ENCODE data around the gene SORCS1.
A peak's percentile ranks its signal among the peaks of the same experiment; 100 is the strongest.

SORCS1 gene

DNA sequence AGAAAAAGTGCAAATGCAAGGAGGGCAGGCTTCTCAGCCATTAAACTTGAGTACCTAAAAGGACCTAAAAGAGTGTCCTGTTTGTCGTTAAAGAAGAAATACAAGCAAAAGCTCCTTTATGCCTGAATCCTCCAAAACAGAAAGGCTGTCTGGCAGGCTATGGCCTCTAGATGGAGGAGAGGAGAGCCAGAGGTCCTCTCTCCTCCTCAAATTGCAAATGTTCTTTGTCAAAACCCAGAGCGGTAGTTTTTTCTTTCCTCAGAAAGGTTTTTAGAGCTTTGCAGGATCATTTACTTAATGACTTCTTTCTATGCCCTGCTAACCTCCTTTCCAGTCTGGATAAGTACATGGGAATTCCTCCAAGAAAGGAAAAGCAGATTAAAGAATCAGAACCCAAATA lies 1.9 kb upstream of the SORCS1 start:
- TF ChIP-seq, protein P1, sequence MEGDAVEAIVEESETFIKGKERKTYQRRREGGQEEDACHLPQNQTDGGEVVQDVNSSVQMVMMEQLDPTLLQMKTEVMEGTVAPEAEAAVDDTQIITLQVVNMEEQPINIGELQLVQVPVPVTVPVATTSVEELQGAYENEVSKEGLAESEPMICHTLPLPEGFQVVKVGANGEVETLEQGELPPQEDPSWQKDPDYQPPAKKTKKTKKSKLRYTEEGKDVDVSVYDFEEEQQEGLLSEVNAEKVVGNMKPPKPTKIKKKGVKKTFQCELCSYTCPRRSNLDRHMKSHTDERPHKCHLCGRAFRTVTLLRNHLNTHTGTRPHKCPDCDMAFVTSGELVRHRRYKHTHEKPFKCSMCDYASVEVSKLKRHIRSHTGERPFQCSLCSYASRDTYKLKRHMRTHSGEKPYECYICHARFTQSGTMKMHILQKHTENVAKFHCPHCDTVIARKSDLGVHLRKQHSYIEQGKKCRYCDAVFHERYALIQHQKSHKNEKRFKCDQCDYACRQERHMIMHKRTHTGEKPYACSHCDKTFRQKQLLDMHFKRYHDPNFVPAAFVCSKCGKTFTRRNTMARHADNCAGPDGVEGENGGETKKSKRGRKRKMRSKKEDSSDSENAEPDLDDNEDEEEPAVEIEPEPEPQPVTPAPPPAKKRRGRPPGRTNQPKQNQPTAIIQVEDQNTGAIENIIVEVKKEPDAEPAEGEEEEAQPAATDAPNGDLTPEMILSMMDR (IDR thresholded peaks at IDR 0.05; ENCODE audit: insufficient read depth, low read depth, low read length, missing control alignments) = no peak
- DNase-seq (ENCODE audit: low read depth) = no peak
- no peak overlapping the region for H3K4me3 ChIP-seq (ENCODE audit: low read depth, low read length)

DNA sequence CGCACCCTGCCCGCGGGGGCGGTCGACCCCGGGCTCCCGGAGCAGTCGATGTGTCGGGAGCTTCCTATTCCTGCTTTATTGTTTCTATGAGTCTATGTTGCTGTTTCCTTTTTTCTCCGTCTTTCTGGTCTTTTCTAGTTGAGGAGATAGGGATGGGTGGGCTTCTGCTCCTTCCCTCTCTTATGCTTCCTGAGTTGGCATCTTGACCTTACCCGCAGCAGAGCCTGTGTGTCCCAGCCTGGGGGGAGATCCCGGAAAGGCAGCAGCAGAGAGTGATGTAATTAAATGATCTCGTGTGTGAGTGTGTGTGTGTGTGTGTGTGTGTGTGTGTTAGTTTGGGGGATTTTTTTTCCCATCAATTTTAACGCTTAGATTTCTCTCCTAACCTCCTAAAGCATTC lies 486 bp upstream of the SORCS1 start:
- TF ChIP-seq, protein P1 (IDR thresholded peaks at IDR 0.05; ENCODE audit: insufficient read depth, low read depth, low read length, missing control alignments) = no peak
- H3K4me3 ChIP-seq (ENCODE audit: low read depth, low read length) = no peak overlapping the region
- no peak for DNase-seq (ENCODE audit: low read depth)

DNA sequence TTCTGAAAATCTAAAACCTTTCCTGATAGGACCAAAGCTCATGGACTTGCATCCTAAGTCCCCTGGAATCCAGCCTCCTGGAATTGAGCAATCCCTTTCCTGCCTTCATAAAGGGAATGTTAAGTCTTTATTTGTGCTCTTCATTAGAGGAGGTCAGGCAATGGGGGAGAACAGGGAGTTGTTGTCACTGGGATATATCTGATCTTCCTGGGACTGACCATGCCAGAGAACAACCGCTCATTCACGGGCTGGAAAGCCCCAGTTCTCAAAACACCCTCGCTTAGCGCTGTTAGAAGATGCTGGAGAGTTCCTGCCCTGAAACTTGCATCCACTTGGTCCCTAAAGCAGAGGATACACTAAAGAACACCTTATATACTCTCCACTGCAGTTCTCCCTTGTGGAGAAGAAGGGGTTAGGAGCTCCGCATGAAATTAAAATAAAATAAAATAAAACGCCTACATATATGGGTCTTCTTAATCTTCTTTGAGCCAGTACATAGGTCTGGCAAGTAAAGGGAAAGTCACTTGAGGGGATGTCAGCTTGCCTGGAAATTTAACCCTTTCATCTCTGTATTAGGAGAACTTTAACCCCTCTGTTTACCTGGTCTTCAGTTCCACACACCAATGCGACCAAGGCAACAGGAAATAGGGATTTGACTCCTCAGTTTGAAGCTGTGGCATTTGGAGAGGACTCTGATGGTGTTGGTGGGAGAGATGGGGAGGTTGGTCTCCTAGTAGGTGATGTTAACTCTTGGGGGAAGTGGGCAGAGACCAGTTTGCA lies 1.2 kb downstream of the SORCS1 start:
- DNase-seq (ENCODE audit: low read depth) = no peak
- no peak overlapping the region for H3K4me3 ChIP-seq (ENCODE audit: low read depth, low read length)
- TF ChIP-seq, protein P1 (IDR thresholded peaks at IDR 0.05; ENCODE audit: insufficient read depth, low read depth, low read length, missing control alignments) = no peak

DNA sequence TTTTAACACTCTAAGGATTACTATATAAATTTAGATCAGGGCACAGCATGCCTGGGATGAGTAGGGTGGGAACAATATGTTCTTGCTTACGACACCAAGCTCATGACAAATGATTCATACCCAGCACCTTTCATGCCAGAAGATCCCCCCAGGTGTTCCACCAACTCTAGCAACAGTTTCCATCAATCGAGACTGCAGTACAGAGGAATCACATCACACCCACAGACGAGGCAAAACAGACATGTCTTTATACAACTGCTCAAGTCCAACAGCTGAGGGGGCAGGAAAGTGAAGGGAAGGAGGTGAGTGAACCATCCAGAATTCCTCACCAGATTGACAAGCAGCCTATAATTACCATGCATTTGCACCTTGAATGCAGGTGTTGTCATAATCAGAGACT lies 3.6 kb downstream of the SORCS1 start:
- no peak overlapping the region for H3K4me3 ChIP-seq (ENCODE audit: low read depth, low read length)
- no peak for DNase-seq (ENCODE audit: low read depth)
- TF ChIP-seq, protein P1 (IDR thresholded peaks at IDR 0.05; ENCODE audit: insufficient read depth, low read depth, low read length, missing control alignments) = no peak

DNA sequence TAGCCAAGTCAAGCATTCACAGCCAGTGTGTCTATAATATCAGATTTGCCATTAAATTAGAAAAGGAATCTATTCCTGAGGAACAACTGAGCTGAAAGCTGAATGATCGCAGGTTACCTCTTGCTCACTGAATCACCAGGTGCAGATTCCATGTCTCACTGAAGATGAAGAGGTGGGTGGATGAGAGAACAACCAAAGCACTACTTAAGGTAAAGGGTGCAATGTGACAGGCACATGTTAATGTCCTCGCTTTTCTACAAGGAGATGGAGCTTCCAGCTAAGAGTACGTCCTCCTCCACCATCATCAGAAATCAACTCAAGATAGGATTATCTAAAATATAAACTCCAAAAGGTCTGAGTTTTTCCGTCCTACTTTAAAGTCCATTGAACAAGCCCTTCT lies 4.6 kb downstream of the SORCS1 start:
- TF ChIP-seq, protein P1 (IDR thresholded peaks at IDR 0.05; ENCODE audit: insufficient read depth, low read depth, low read length, missing control alignments) = no peak
- DNase-seq (ENCODE audit: low read depth) = no peak
- H3K4me3 ChIP-seq (ENCODE audit: low read depth, low read length) = no peak overlapping the region

DNA sequence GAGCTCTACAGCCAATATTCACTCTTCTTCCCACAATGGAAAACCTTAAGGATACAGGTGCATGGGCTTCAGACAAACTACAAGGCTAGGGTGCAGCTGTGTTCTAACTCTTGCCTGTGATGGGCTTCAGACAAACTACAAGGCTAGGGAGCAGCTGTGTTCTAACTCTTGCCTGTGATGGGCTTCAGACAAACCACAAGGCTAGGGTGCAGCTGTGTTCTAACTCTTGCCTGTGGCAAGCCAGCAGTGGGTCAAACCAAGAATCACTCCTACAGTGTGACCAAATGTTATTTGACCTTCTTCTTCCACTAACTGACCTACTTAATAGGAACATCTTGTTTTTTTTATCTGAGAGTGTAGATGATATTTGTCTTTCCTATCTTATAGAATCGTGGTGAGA lies 7.4 kb downstream of the SORCS1 start:
- DNase-seq (ENCODE audit: low read depth) = peak; percentile 21
- TF ChIP-seq, protein P1 (IDR thresholded peaks at IDR 0.05; ENCODE audit: insufficient read depth, low read depth, low read length, missing control alignments) = no peak
- H3K4me3 ChIP-seq (ENCODE audit: low read depth, low read length) = no peak overlapping the region

DNA sequence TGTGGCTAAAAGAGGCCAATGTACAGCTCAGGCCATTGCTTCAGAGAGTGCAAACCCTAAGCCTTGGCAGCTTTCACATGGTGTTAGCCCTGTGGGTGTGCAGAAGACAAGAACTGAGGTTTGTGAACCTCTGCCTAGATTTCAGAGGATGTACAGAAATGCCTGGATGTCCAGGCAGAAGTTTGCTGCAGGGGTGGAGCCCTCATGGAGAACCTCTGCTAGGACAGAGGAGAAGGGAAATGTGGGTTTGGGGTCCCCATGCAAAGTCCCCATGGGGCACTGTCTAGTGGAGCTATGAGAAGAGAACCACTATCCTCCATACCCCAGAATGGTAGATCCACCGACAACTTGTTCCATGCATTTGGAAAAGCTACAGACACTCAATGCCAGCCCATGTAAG lies 12.4 kb downstream of the SORCS1 start:
- no peak for DNase-seq (ENCODE audit: low read depth)
- H3K4me3 ChIP-seq (ENCODE audit: low read depth, low read length) = no peak overlapping the region
- TF ChIP-seq, protein P1 (IDR thresholded peaks at IDR 0.05; ENCODE audit: insufficient read depth, low read depth, low read length, missing control alignments) = no peak

All from GM12865 (cell line).